Mammary epithelial cell (primary cell): ENCODE results near the gene TSPAN32.

ENCODE experiments used
- CTCF ChIP-seq, 2 donors: IDR thresholded peaks in 1 of 2; conservative IDR thresholded peaks in 1 of 2; 2 replicates each; pipeline ENCODE4 v1.5.1; 2011 to 2012; ENCODE audit warnings: inconsistent platforms in 2 of 2, low read length in 2 of 2, mild to moderate bottlenecking in 2 of 2, control low read depth in 1 of 2, low read depth in 1 of 2; ENCODE audit not compliant: insufficient read depth in 1 of 2; ENCODE audit errors: extremely low read depth in 1 of 2
- EZH2 ChIP-seq: IDR thresholded peaks from 2 replicates; pipeline ENCODE4 v1.6.1; 2012; ENCODE audit warnings: low read length, inconsistent platforms, borderline replicate concordance

GRCh38 chr11:2298131-2298794 lies 3.5 kb upstream of the TSPAN32 start:
- TF ChIP-seq EZH2 (no peak), CTCF (conservative IDR thresholded peaks at IDR 0.05 in 1 of 2, IDR thresholded peaks at IDR 0.05 in 1 of 2; ENCODE audit: extremely low read depth in 1 of 2, insufficient read depth in 1 of 2, low read depth in 1 of 2, low read length in 2 of 2) (no peak)
